Liver (tissue), 9 donors: Measurements from ENCODE around the gene ITIH5. TPM values are rescaled to one million over a fixed set of nuclear protein-coding genes. Genes with fewer than 3 reads are reported as not detected.

Experiments
- DNase-seq: peaks from one replicate; pipeline ENCODE4 v3.0.0-alpha.2; 2017; ENCODE audit warnings: low spot score
- H3K27ac ChIP-seq, 2 donors: one replicate each; pipeline ENCODE4 v1.7.0; 2013; ENCODE audit warnings: inconsistent platforms in 2 of 2, low read length in 2 of 2, control low read depth in 1 of 2, low read depth in 1 of 2, mild to moderate bottlenecking in 1 of 2
- H3K27me3 ChIP-seq, 4 donors: one replicate each; pipeline versions ENCODE4 v1.6.1 to v1.7.0; 2013; ENCODE audit warnings: low read length in 3 of 4, inconsistent platforms in 1 of 4, mild to moderate bottlenecking in 1 of 4, moderate library complexity in 1 of 4; ENCODE audit not compliant: control insufficient read depth in 4 of 4, insufficient read depth in 4 of 4
- H3K36me3 ChIP-seq, 4 donors: one replicate each; pipeline versions ENCODE4 v1.6.1 to v1.7.0; 2013; ENCODE audit warnings: low read length in 3 of 4, mild to moderate bottlenecking in 3 of 4, low read depth in 1 of 4, moderate library complexity in 1 of 4; ENCODE audit not compliant: control insufficient read depth in 4 of 4, insufficient read depth in 3 of 4
- H3K4me1 ChIP-seq, 4 donors: one replicate each; pipeline versions ENCODE4 v1.6.1 to v1.7.0; 2013; ENCODE audit warnings: low read length in 3 of 4, mild to moderate bottlenecking in 3 of 4, moderate library complexity in 1 of 4; ENCODE audit not compliant: control insufficient read depth in 4 of 4, insufficient read depth in 4 of 4
- H3K4me3 ChIP-seq, 3 donors: one replicate each; pipeline versions ENCODE4 v1.6.1 to v1.7.0; 2013; ENCODE audit warnings: low read length in 3 of 3, control low read depth in 1 of 3, low read depth in 1 of 3, mild to moderate bottlenecking in 1 of 3
- H3K9ac ChIP-seq, 2 donors: one replicate each; pipeline ENCODE4 v1.7.0; 2013; ENCODE audit warnings: low read length in 2 of 2, mild to moderate bottlenecking in 2 of 2, moderate library complexity in 2 of 2, control low read depth in 1 of 2, low read depth in 1 of 2
- H3K9me3 ChIP-seq, 4 donors: one replicate each; pipeline versions ENCODE4 v1.6.1 to v1.7.0; 2013; ENCODE audit warnings: low read length in 3 of 4; ENCODE audit not compliant: control insufficient read depth in 4 of 4
- EGR1 ChIP-seq, 2 donors: IDR thresholded peaks; 2 replicates each; pipeline ENCODE4 v1.6.1; 2016 to 2018; ENCODE audit warnings: antibody characterized with exemption in 2 of 2, low read depth in 2 of 2
- FOXA1 ChIP-seq: IDR thresholded peaks from 2 replicates; pipeline ENCODE4 v1.6.1; 2016; ENCODE audit warnings: antibody characterized with exemption
- FOXA2 ChIP-seq: IDR thresholded peaks from 2 replicates; pipeline ENCODE4 v1.6.1; 2016; ENCODE audit warnings: antibody characterized with exemption
- GABPA ChIP-seq, 2 donors: IDR thresholded peaks in 1 of 2; conservative IDR thresholded peaks in 1 of 2; 2 replicates each; pipeline ENCODE4 v1.6.1; 2016; ENCODE audit warnings: antibody characterized with exemption in 2 of 2, mild to moderate bottlenecking in 1 of 2, moderate library complexity in 1 of 2
- HNF4A ChIP-seq, 2 donors: conservative IDR thresholded peaks; 2 replicates each; pipeline ENCODE4 v1.6.1; 2016; ENCODE audit warnings: antibody characterized with exemption in 2 of 2, mild to moderate bottlenecking in 2 of 2
- HNF4G ChIP-seq: IDR thresholded peaks from 2 replicates; pipeline ENCODE4 v1.6.1; 2016; ENCODE audit warnings: antibody characterized with exemption
- JUND ChIP-seq, 2 donors: IDR thresholded peaks; 2 replicates each; pipeline ENCODE4 v1.6.1; 2016; ENCODE audit warnings: antibody characterized with exemption in 2 of 2
- NR2F2 ChIP-seq: IDR thresholded peaks from 2 replicates; pipeline ENCODE4 v1.6.1; 2016; ENCODE audit warnings: antibody characterized with exemption
- RAD21 ChIP-seq, 2 donors: IDR thresholded peaks; 2 replicates each; pipeline ENCODE4 v1.6.1; 2016; ENCODE audit warnings: antibody characterized with exemption in 2 of 2, mild to moderate bottlenecking in 2 of 2
- RXRA ChIP-seq, 2 donors: IDR thresholded peaks; 2 replicates each; pipeline ENCODE4 v1.6.1; 2017 to 2018; ENCODE audit warnings: antibody characterized with exemption in 2 of 2, mild to moderate bottlenecking in 1 of 2
- SP1 ChIP-seq: IDR thresholded peaks from 2 replicates; pipeline ENCODE4 v1.6.1; 2018; ENCODE audit warnings: antibody characterized with exemption, mild to moderate bottlenecking
- TAF1 ChIP-seq: conservative IDR thresholded peaks from 2 replicates; pipeline ENCODE4 v1.6.1; 2016; ENCODE audit warnings: antibody characterized with exemption, mild to moderate bottlenecking
- YY1 ChIP-seq: IDR thresholded peaks from 2 replicates; pipeline ENCODE4 v1.6.1; 2016; ENCODE audit warnings: antibody characterized with exemption, mild to moderate bottlenecking
- WGBS: extraction: QIAGEN DNeasy Blood & Tissue Kit; methylation state at CpG from one replicate; pipeline ENCODE4 v1.1.7; 2013; 5-methylcytosine and 5-hydroxymethylcytosine counted together
- polyA plus RNA-seq, 2 donors: library from polyadenylated mRNA; stranded (reverse) in 1 of 2; unstranded in 1 of 2; fragments of 200-250 nt in 1 of 2; fragments of >200 nt in 1 of 2; fragmentation: Nextera tagmentation in 1 of 2; extraction: Ambion mirVana in 1 of 2; gene quantifications; one replicate each; pipeline versions ENCODE4 v1.2.1 to v1.2.3, GENCODE V29; 2013 to 2015
- total RNA-seq, 2 donors: library from RNA; depleted of rRNA; stranded (reverse); fragments of >200 nt; gene quantifications; one replicate each; pipeline ENCODE4 v1.2.3, GENCODE V29; 2014
- TF ChIP-seq, protein P1 (sequence below): IDR thresholded peaks from 2 replicates; pipeline ENCODE4 v1.6.1; 2016; ENCODE audit warnings: antibody characterized with exemption
- TF ChIP-seq, protein P2 (sequence below): fragments of 150-350 bp; IDR thresholded peaks from 2 replicates; pipeline ENCODE4 v1.5.1; 2017; ENCODE audit warnings: improper control_type of control experiment, low read depth, low read length; ENCODE audit not compliant: missing input control
- TF ChIP-seq, protein P3 (sequence below): IDR thresholded peaks from 2 replicates; pipeline ENCODE4 v1.6.1; 2016; ENCODE audit warnings: antibody characterized with exemption
- TF ChIP-seq, protein P4 (sequence below): IDR thresholded peaks from 2 replicates; pipeline ENCODE4 v1.6.1; 2016; ENCODE audit warnings: antibody characterized with exemption
- TF ChIP-seq, protein P5 (sequence below): IDR thresholded peaks from 2 replicates; pipeline ENCODE4 v1.6.1; 2016; ENCODE audit warnings: antibody characterized with exemption, mild to moderate bottlenecking
- donor health status: healthy.
- donor health status: healthy.
- donor health status: healthy.
- donor health status: healthy.
- donor health status: healthy.

Gene ITIH5
- total and polyA plus RNA-seq, 4 donors, result 0.60 to 1.3 (median 0.98) TPM

DNA sequence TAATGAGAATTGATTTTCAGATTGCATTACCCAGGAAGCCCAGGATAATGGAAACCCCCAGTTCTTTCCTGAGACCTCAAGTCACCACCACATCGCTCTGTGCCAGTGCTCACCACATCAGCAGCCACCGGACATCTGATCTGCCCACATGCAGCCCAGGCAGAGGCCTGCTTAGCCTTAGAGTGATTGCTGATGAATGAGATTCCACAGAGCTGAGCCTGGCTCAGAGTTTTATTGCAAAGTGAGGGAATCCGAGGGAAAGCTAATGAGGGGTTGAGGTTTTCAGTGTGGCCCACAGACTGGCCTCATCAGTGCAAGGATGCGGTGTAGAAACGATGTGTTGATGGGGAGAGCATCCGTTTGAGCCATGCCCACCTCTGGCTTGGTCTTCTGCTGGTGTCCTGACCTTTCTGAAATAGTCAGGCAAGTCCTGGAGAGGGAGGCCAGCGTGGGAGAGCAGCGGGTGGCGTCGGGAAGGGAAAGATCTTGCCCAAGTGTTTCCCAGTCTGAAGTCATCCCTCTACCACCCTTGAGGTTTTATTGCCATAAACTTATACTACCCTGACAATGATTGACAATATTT, 120.3 kb downstream of the ITIH5 start:
- DNase-seq, result no peak
- no peaks in the 10 kb centered on the region for H3K27me3 ChIP-seq
- no peak overlapping the region for H3K27ac ChIP-seq
- H3K9ac ChIP-seq, result no peak overlapping the region
- H3K36me3 ChIP-seq, result no peaks in the 10 kb centered on the region
- TF ChIP-seq FOXA2 (no peak), NR2F2 (no peak), HNF4G (no peak), GABPA (IDR thresholded peaks at IDR 0.05 in 1 of 2, conservative IDR thresholded peaks at IDR 0.05 in 1 of 2) (no peak), RAD21 (IDR thresholded peaks at IDR 0.05) (no peak), FOXA1 (no peak), TAF1 (no peak), HNF4A (conservative IDR thresholded peaks at IDR 0.05) (no peak), EGR1 (IDR thresholded peaks at IDR 0.05; ENCODE audit: low read depth in 2 of 2) (no peak), YY1 (no peak), SP1 (no peak), RXRA (IDR thresholded peaks at IDR 0.05) (no peak), JUND (IDR thresholded peaks at IDR 0.05) (no peak)
- TF ChIP-seq, protein P1, sequence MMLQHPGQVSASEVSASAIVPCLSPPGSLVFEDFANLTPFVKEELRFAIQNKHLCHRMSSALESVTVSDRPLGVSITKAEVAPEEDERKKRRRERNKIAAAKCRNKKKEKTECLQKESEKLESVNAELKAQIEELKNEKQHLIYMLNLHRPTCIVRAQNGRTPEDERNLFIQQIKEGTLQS, result no peak
- TF ChIP-seq, protein P2, sequence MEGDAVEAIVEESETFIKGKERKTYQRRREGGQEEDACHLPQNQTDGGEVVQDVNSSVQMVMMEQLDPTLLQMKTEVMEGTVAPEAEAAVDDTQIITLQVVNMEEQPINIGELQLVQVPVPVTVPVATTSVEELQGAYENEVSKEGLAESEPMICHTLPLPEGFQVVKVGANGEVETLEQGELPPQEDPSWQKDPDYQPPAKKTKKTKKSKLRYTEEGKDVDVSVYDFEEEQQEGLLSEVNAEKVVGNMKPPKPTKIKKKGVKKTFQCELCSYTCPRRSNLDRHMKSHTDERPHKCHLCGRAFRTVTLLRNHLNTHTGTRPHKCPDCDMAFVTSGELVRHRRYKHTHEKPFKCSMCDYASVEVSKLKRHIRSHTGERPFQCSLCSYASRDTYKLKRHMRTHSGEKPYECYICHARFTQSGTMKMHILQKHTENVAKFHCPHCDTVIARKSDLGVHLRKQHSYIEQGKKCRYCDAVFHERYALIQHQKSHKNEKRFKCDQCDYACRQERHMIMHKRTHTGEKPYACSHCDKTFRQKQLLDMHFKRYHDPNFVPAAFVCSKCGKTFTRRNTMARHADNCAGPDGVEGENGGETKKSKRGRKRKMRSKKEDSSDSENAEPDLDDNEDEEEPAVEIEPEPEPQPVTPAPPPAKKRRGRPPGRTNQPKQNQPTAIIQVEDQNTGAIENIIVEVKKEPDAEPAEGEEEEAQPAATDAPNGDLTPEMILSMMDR, result no peak
- TF ChIP-seq, protein P3, sequence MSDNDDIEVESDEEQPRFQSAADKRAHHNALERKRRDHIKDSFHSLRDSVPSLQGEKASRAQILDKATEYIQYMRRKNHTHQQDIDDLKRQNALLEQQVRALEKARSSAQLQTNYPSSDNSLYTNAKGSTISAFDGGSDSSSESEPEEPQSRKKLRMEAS, result no peak
- WGBS, result 90% methylated on average over 10 of the region's 10 CpGs
- H3K4me3 ChIP-seq, result no peak overlapping the region
- no peaks in the 10 kb centered on the region for H3K9me3 ChIP-seq
- H3K4me1 ChIP-seq, result peaks cover 0 to 3% (median under 1%) of the 10 kb centered on the region in 4 donors

DNA sequence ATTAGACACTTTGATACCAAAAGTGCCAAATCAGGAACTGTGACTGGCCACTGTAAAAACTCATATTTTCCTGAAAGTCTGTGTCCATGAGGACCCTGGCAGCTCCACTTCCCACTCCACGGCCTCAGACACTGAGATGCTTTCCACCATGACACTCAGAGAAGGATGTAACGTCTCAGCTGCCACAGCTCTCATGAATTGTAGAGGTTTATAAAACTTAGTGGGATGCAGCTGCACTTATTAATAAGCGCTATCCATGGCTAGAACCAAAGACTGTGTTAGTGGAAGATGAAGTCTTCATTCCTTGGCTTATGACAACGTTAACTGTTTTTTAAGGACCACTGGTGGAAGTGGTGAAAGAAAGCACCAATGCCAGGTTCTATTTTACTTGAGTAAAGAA, 121.0 kb downstream of the ITIH5 start:
- no peaks in the 10 kb centered on the region for H3K36me3 ChIP-seq
- no peak for DNase-seq
- no peak for TF ChIP-seq TAF1
- TF ChIP-seq, protein P3, result no peak
- TF ChIP-seq NR2F2, result no peak
- no peak for TF ChIP-seq GABPA (IDR thresholded peaks at IDR 0.05 in 1 of 2, conservative IDR thresholded peaks at IDR 0.05 in 1 of 2)
- no peak for TF ChIP-seq FOXA1
- TF ChIP-seq SP1, result no peak
- no peak for TF ChIP-seq RAD21 (IDR thresholded peaks at IDR 0.05)
- TF ChIP-seq, protein P4, sequence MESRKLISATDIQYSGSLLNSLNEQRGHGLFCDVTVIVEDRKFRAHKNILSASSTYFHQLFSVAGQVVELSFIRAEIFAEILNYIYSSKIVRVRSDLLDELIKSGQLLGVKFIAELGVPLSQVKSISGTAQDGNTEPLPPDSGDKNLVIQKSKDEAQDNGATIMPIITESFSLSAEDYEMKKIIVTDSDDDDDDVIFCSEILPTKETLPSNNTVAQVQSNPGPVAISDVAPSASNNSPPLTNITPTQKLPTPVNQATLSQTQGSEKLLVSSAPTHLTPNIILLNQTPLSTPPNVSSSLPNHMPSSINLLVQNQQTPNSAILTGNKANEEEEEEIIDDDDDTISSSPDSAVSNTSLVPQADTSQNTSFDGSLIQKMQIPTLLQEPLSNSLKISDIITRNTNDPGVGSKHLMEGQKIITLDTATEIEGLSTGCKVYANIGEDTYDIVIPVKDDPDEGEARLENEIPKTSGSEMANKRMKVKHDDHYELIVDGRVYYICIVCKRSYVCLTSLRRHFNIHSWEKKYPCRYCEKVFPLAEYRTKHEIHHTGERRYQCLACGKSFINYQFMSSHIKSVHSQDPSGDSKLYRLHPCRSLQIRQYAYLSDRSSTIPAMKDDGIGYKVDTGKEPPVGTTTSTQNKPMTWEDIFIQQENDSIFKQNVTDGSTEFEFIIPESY, result no peak
- TF ChIP-seq EGR1 (IDR thresholded peaks at IDR 0.05; ENCODE audit: low read depth in 2 of 2), result no peak
- no peak for TF ChIP-seq RXRA (IDR thresholded peaks at IDR 0.05)
- TF ChIP-seq, protein P5, sequence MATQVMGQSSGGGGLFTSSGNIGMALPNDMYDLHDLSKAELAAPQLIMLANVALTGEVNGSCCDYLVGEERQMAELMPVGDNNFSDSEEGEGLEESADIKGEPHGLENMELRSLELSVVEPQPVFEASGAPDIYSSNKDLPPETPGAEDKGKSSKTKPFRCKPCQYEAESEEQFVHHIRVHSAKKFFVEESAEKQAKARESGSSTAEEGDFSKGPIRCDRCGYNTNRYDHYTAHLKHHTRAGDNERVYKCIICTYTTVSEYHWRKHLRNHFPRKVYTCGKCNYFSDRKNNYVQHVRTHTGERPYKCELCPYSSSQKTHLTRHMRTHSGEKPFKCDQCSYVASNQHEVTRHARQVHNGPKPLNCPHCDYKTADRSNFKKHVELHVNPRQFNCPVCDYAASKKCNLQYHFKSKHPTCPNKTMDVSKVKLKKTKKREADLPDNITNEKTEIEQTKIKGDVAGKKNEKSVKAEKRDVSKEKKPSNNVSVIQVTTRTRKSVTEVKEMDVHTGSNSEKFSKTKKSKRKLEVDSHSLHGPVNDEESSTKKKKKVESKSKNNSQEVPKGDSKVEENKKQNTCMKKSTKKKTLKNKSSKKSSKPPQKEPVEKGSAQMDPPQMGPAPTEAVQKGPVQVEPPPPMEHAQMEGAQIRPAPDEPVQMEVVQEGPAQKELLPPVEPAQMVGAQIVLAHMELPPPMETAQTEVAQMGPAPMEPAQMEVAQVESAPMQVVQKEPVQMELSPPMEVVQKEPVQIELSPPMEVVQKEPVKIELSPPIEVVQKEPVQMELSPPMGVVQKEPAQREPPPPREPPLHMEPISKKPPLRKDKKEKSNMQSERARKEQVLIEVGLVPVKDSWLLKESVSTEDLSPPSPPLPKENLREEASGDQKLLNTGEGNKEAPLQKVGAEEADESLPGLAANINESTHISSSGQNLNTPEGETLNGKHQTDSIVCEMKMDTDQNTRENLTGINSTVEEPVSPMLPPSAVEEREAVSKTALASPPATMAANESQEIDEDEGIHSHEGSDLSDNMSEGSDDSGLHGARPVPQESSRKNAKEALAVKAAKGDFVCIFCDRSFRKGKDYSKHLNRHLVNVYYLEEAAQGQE, result no peak
- TF ChIP-seq HNF4A (conservative IDR thresholded peaks at IDR 0.05), result no peak
- TF ChIP-seq, protein P1, result no peak
- no peak for TF ChIP-seq YY1
- TF ChIP-seq FOXA2, result no peak
- TF ChIP-seq HNF4G, result no peak
- no peak for TF ChIP-seq JUND (IDR thresholded peaks at IDR 0.05)
- peaks cover 0 to 3% (median under 1%) of the 10 kb centered on the region in 4 donors for H3K4me1 ChIP-seq
- no peaks in the 10 kb centered on the region for H3K9me3 ChIP-seq
- no peaks in the 10 kb centered on the region for H3K27me3 ChIP-seq
- no peak overlapping the region for H3K9ac ChIP-seq
- WGBS, result 73% methylated on average over 4 of the region's 4 CpGs
- no peak overlapping the region for H3K27ac ChIP-seq
- no peak overlapping the region for H3K4me3 ChIP-seq
